Fibroblast of pulmonary artery (primary cell): Measurements from ENCODE around the gene BANP.
"Not testable (repeated sequence)": the region's sequence is repeated elsewhere in the genome, so short reads cannot be mapped to it uniquely, and the experiment has no call there.

Experiments used
- DNase-seq: peaks from one replicate; pipeline ENCODE4 v3.0.0-alpha.2; 2010; ENCODE audit warnings: low read depth
- H3K4me3 ChIP-seq: replicated peaks from 2 replicates; pipeline ENCODE4 v1.5.1; 2011; ENCODE audit warnings: low read depth, mild to moderate bottlenecking, control low read depth, low read length, moderate library complexity
- TF ChIP-seq, protein P1 (sequence below): IDR thresholded peaks from 2 replicates; pipeline ENCODE4 v1.5.1; 2011; ENCODE audit warnings: mild to moderate bottlenecking, control low read depth, low read length, inconsistent platforms; ENCODE audit errors: missing control alignments

Gene BANP

GRCh38 chr16:88030498-88030897, 79.3 kb downstream of the BANP start:
- TF ChIP-seq, protein P1, sequence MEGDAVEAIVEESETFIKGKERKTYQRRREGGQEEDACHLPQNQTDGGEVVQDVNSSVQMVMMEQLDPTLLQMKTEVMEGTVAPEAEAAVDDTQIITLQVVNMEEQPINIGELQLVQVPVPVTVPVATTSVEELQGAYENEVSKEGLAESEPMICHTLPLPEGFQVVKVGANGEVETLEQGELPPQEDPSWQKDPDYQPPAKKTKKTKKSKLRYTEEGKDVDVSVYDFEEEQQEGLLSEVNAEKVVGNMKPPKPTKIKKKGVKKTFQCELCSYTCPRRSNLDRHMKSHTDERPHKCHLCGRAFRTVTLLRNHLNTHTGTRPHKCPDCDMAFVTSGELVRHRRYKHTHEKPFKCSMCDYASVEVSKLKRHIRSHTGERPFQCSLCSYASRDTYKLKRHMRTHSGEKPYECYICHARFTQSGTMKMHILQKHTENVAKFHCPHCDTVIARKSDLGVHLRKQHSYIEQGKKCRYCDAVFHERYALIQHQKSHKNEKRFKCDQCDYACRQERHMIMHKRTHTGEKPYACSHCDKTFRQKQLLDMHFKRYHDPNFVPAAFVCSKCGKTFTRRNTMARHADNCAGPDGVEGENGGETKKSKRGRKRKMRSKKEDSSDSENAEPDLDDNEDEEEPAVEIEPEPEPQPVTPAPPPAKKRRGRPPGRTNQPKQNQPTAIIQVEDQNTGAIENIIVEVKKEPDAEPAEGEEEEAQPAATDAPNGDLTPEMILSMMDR = no peak
- no peak overlapping the region for H3K4me3 ChIP-seq
- no peak for DNase-seq

- not testable (repeated sequence) for H3K4me3 ChIP-seq, DNase-seq
Measured at GRCh38 chr16:88030961-88031360, 79.7 kb downstream of the BANP start.

DNA sequence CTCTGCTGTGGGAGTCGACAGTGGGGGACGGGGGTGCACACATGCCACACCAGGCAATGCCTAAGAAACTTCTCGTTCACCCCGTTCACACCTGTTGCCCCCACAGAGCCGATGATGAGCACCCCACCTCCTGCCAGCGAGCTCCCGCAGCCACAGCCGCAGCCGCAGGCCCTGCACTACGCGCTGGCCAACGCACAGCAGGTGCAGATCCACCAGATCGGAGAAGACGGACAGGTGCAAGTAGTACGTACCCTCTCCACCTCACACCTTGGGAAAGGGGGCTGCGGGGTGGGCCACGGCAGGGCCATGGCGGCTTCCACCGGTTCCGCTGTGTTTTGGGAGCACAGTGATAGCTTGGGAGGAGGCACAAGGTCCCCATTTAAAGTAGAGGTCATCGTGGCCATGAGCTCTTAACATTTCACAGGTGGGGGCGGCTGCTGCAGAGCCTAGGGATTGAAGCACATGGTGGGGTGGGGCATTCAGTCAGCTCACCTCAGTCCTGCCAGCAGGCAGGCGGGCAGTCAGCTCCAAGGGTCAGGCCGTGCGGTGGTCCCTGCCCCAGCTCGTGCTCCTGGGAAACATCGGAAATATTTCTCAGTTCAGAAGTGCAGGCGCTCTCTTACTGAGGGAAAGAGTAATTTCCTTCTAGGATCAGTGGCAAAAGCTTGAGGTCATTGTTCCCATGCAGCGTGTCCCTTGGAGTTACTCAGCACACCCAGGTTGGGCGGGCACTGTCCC, 81.9 kb downstream of the BANP start:
- DNase-seq, H3K4me3 ChIP-seq: not testable (repeated sequence)

DNA sequence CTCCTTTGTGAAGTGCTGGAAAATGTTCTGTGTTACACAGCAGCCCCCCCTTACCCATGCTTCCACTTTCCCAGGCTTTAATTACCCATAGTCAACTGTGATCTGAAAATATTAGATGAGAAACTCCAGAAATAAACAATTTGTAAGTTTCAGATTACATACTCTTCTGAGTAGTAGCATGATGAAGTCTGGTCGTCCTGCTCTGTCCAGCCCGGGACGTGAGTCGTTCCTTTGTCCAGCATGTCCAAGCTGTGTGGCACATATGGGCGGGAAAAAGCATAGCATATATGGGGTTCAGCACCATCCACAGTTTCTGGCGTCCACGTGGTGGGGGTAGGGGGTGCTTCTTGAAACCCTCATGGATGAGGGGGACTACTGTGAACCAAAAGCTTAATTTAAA, 83.5 kb downstream of the BANP start:
- no peak overlapping the region for H3K4me3 ChIP-seq
- TF ChIP-seq, protein P1 = no peak
- DNase-seq = no peak

- H3K4me3 ChIP-seq = no peak overlapping the region
- TF ChIP-seq, protein P1 = no peak
- DNase-seq = no peak
Measured at GRCh38 chr16:88035292-88035691, 84.1 kb downstream of the BANP start.

DNA sequence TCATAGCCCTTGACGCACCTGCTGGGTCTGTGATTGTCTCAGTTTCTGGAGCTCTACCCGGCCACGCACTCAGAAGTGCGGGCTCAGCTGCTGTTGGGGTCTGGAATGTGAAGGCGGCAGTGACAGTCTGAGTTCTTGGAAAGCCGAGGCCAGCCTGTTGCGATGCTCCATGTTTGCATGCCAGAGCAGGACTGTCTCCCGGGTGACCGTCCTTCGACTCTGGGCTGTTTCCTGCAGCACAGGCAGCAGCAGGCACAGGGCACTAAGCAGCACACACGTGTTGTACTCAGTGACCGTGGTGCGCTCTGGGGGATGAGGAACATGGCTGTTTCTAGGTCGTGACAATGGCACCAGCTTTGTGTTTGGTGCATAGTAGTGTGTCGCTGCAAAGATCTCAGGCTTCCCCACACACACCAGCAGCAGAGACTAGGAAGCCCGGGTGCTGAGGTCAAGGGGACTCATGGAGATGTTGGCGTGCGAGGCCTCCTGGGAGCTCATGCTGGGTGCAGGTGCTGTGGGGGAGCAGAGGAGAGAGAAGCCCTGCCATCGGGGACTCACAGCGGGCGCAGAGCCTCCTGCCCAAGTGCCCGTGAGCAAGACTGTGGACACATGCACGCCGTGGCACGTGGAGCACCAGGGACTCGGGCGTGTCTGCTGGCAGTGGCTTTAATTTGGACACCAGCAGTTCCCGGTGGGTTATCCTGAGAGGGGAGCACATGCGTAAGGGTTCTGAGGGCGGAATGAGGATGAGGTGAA, 84.8 kb downstream of the BANP start:
- not testable (repeated sequence) for DNase-seq, H3K4me3 ChIP-seq

GRCh38 chr16:88036640-88036996, 85.4 kb downstream of the BANP start:
- not testable (repeated sequence) for DNase-seq, H3K4me3 ChIP-seq

- not testable (repeated sequence) for H3K4me3 ChIP-seq, DNase-seq
Measured at GRCh38 chr16:88037359-88037758, 86.1 kb downstream of the BANP start.

DNA sequence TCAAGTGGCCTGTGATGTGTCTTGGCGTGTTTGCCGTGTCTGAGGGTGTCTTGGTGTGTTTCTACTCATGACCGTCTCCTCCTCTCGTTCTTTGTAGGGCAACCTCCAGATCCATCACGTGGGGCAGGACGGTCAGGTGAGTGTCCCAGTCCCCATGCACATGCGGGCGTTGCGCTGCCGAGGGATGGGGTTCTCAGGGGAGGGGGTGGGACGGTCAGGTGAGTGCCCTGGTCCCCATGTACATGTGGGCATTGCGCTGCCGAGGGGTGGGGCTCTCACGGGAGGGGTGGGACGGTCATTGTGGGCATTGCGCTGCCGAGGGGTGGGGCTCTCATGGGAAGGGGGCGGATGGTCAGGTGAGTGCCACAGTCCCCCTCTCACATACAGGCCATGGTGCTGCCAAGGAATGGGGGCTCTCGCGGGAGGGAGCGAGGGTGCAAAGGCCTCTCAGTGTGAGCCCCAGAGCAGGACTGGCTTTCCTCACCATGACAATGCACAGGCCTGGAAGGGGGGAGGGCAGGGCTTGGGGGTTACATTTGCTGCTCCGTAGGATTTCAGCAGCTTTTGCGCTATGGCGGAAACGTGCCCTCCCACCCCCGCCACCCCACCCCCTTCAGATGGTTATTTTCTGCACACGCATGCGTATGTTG, 86.8 kb downstream of the BANP start:
- H3K4me3 ChIP-seq = not testable (repeated sequence)

DNA sequence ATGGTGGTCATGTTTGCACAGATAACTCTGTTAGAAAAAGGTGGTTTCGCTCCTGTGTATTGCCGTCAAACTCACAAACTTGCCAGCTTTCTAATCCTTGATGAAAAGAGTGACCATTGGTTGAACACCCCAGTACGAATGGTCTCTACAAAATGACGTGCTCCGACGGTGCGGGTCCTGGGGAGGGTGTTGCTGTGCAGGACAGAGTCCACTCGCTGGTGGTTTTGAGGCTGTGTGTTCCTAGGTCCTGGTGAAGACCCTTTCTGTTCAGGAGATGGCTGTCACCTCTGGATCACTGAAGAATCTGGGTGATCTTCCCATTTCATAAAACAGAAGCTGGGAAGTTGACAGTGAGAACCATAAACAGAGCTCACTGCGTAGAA, 87.3 kb downstream of the BANP start:
- DNase-seq, H3K4me3 ChIP-seq: not testable (repeated sequence)

More for the DNA sequence above, 86.8 kb downstream of the BANP start:
- not testable (repeated sequence) for DNase-seq

DNA sequence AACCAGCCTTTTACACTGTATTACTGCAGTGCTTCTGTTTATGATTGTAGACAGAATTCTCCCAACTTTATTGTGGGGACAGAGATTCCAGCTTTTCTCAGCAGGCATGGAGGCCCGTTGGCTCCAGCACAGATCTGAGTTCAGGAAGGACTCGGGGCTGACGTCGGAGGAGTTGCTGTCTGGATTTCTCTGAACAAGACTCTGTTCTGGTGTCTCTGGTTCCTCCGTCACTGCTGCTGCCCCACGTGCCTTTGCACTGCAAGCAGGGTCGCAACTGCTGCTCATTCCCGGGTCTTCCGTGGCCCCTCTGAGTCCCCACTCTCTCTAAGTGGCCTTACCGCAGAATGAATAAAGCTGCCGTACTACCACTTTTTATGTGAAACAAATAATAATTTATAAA, 88.4 kb downstream of the BANP start:
- no peak for DNase-seq
- H3K4me3 ChIP-seq = no peak overlapping the region
- TF ChIP-seq, protein P1 = no peak

DNA sequence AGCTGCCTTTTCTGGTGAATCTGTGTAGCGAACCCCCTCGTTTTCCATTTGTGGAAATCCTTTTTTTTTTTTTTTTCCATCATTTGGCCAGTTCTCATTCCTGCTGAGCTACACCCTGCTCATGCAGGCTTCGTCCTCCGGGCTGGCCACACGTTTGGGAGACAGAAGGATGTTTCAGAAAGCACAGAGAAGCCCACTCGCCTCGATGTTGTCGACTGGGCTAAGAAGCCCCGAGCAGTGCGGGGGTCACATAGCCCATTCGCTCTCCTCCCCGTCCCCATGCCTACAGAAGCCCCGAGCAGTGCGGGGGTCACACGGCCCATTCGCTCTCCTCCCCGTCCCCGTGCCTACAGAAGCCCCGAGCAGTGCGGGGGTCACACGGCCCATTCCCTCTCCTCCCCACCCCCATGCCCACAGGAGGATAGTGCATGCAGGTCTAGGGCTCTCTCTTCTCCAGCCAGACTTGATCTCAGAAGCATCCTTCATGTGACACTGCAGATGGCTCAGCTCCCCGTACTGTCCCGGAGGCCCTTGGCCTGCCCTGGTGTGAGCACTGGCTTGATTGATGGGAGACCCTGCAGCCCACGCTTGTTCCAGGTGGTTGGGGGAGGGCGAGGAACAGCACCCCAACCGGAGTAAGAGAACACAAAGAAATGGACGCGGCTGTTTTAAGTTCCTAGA, 89.1 kb downstream of the BANP start:
- not testable (repeated sequence) for H3K4me3 ChIP-seq, DNase-seq

- not testable (repeated sequence) for DNase-seq, H3K4me3 ChIP-seq
Measured at GRCh38 chr16:88040877-88041244, 89.6 kb downstream of the BANP start.

DNA sequence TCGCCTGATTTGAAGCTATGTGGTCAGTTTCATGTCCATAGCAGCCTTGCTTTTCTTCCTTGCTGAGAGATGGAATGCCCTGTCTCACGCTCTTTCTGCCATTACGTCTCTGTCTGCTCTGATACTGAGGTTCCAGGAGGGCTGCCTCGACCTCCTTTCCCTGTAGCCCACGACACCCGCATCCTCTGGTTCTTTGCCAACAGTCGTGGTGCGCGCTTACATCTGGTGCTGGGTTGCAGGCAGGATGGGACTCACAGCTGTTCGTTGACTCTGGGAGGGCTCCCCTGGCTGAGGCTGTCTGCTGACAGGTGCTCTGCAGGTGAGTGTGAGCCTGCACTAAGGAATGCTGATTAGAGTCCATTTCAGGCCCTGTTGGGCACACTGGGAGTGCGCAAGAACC, 90.3 kb downstream of the BANP start:
- not testable (repeated sequence) for H3K4me3 ChIP-seq, DNase-seq
